SW480 (cell line): ENCODE results near the gene MSANTD2.

ENCODE experiments used
- DNase-seq: peaks from one replicate; pipeline ENCODE4 v3.0.0-alpha.2; 2016; ENCODE audit warnings: low spot score

MSANTD2 gene

GRCh38 chr11:124753205-124753604 is 47.0 kb downstream of the MSANTD2 start:
- DNase-seq, result no peak

DNA sequence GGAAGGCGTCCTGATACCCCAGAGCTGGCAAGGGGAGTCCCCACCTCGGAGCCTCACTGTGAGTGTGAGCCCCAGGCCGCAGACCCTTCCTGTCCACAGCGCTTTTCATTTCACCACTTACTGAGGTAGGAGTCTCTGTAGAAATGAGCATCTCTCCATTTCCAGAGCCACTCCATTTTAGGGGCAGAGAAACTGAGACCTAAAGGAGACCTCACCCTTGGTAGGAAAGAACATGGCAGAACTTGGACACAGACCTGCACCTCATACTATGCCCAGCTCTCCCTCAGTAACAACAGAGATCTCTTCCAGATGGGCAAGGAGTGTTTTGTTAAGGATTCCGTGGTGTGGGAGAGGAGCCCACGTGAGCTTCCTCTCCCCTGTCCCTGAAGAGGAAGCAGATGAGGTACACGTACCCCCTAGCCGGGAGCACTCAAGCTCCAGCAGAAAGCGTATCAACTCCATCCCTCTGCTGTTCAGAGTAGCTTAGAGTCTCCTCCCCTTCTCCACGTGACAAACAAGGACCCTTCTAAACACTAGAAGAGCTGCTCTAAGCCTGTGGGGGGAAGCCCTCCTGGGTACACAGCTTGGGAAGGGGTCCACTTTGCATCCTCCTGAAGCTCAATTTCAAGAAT is 47.6 kb downstream of the MSANTD2 start:
- no peak for DNase-seq

GRCh38 chr11:124751741-124752470 is 48.3 kb downstream of the MSANTD2 start, which contains the start of gene VSIG2:
Gene VSIG2 (minus strand): TSS chr11:124752255. CDS start chr11:124752137, 118 bp downstream.
- no peak for DNase-seq

DNA sequence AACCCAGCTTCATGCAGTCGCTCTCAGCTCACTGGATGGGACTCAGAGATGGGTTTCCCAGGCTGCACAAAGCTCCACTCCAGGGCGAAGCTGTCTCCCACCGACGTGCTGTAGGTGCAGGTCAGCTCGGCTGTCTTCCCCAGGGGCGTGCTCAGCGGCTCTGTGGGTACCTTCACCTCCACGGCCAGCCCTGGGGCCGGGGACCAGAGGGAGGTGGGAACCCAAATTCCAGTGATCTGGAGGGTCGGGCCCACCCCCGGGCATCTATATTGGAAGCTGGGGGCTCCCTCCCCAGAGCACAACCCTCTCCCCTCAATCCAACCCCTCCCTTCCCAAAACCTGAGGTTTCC is 48.8 kb downstream of the MSANTD2 start:
- DNase-seq, result no peak

GRCh38 chr11:124749912-124750311 is 50.3 kb downstream of the MSANTD2 start:
- no peak for DNase-seq

DNA sequence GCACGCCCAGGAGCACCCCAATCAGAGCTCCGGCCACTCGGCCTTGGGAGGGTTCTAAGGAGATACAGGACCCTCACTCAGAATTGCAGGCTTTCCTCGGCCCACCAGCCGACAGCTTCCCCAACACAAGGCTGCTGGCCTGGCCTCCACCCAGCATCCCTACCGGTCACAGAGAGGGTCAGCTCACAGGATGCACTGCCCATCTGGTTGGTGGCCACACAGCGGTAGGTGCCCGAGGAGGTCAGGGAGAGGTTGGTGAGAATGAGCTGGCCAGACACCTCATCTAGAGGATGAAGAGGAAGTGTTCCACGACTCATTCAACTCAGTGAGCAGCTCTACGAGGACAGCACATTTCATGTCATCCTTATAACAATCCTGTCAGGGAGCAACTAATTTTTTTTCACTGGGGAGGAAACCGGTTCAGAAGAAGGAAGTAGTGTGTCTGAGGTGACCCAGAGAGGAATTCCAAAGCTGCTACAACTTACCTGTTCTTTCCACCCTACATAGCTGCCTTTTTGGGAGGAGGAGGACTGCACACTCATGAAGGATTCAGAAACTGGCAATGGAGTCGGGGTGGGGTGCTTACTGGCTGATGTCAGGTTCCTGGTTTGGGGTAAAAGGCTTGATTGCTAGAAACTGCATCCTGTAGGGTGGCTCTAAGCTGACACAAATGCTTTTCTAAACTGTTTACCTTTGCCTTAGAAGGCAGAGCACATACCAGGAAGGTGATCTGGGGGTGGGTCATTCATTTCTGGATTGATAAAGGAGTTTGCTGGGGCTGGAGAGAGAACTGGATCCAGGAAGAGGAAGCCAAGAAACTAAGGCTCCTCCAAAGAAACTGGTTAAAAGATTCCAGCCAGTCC is 51.5 kb downstream of the MSANTD2 start:
- DNase-seq, result no peak

DNA sequence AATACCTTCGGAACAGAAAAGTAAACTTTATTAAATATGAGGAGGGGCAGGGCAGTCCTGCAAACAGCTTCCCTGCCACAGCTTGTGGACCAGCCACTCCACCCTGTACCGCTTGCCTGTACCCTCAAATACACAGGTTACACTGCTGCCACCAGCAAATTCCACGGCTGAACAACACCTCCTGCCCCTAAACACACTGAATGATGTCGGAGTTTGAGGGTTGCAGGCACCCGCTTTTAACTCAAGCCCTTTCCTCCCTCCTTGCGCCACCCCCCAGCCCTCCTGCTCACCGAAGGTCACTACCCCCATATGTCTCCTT is 52.1 kb downstream of the MSANTD2 start:
- DNase-seq, result no peak

- no peak for DNase-seq
These were observed 52.7 kb downstream of the MSANTD2 start for GRCh38 chr11:124747406-124748099.

GRCh38 chr11:124746621-124747243 is 53.5 kb downstream of the MSANTD2 start:
- DNase-seq, result peak; percentile 89

- no peak for DNase-seq
These were observed 54.2 kb downstream of the MSANTD2 start for GRCh38 chr11:124745835-124746620.

DNA sequence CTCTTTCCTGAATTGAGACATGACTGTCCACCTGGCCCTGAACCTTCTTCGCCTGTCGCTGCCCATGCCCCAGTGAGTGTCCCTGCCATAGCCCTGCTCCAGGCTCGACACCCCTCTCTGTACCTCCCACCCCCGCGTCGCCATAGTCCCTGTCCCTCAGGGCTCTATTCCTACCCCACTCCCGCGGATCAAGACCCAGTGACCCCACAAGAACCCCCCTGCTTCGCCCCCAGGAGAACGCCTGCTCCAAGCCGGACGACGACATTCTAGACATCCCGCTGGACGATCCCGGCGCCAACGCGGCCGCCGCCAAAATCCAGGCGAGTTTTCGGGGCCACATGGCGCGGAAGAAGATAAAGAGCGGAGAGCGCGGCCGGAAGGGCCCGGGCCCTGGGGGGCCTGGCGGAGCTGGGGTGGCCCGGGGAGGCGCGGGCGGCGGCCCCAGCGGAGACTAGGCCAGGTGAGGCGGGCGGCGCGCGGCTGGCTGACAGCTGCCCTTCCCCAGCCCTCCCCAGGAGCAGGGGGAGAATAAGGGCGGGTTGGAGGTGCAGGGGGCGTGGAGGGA is 54.9 kb downstream of the MSANTD2 start:
- no peak for DNase-seq

DNA sequence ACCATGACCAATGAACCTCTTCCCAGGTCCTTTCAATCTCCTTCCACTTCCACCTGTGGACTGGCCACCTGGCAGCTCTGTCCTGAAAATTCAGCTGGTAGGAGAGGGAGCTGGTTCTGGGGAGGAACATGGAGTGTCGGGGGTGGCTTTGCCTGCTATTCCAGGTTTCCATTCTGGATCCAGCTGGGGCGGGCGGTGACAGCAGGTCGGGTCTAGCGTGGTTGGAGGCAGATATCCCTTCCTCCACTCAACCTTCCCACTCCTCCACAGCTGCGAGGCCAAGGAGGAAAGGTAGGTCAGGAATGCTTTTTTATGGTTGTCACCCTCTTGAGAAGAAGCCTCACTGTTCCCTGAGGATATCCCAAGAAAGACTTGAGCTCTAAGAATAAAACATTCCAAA is 57.2 kb downstream of the MSANTD2 start:
- no peak for DNase-seq

DNA sequence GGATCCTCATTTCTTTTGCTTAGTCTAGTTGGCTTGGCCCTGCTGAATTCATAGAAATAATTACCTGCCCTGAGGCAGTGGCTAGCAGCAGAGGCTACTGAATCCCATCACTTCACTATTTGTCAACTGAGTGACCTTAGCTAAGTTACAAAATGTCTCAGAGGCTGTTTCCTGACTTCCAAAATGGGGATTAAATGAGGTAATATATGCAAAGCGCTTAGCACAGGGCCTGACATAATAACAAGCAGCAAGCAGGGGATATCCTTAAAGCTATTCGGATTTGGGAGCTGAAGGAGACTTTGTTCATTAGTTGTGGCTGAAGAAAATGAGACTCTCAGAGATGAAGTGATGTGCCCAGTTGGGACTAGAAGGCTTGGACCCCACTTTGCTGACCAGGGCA is 57.7 kb downstream of the MSANTD2 start:
- DNase-seq, result no peak

GRCh38 chr11:124740277-124740882 is 59.8 kb downstream of the MSANTD2 start:
- DNase-seq, result peak; percentile 41

DNA sequence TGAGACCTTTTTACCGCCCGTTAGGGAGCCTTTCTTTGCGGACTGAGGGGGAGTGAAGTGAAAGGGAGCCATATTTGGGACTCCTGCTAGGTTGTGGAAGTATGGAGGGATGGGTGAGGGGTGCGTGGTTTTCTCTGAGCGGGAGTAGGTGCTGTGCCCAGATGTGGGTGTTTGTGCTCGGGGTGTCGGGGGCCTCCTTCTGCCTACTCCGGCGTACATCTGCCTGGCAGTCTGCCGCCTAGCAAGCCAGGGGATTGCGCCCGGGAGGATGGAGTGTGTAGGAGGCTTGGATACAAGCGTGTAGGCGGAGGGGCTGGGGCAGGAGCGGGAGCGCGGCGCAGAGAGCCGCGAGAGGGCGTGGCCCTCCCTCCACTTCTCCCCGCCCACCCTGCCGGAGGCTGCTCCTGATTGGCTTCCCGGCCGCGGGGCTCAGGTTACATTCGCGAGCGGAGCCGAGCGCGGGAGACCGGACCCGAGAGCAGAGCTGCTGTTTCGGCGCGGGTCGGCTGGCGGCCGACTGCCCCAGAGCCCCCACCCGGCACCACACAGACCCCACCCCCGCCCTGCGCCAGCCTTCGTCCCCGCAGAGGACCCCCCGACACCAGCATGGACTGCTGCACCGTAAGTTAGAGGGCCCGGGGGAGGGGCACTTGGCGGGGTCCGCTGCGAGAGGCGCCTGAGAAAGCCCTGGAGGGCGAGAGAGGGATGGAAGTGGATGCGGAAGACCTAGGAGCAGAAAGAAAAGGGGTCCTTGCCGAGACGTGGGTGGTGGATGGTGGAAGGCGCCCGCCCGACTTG is 60.5 kb downstream of the MSANTD2 start, which contains the start of gene NRGN:
NRGN (plus strand) TSS at position 464 of the 798 bp plus-strand sequence; CDS start at position 607, 143 bp downstream.
- DNase-seq, result peak; percentile 84

DNA sequence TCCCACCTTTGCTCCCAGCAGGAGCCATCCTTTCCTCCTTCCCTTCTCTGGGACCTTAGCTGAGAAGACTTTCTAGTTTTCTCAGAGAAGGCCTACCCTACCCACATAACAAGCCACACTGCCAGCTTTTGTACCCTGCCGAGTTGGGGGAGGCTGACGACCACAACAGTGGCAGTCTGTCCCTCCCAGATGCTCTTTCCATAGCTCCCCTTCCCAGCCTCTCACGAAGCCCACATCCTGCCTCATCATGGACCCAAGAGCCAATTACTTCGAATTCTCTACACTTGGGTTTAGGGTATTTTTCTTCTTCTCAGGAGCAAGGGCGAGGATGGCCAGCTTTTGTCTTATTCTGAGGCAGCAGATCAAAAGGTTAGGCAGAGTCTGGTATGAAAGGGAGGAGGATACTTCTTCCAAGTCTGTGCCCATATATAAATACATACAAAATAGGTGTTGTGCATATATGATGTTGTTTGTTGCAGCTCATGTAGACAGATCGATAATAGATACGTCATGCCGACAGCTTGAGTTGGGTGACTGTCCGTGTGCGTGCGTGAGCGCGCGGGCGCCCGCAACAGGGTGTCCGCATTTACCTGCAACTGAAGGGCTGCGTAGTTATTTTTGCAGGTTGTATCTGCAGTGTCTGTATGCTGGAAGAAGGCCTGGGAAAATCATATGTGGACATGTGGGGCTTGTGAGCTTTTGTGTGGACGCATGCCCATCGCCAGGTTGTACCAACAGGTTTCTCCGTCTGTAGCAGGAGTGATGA is 61.3 kb downstream of the MSANTD2 start:
- no peak for DNase-seq

DNA sequence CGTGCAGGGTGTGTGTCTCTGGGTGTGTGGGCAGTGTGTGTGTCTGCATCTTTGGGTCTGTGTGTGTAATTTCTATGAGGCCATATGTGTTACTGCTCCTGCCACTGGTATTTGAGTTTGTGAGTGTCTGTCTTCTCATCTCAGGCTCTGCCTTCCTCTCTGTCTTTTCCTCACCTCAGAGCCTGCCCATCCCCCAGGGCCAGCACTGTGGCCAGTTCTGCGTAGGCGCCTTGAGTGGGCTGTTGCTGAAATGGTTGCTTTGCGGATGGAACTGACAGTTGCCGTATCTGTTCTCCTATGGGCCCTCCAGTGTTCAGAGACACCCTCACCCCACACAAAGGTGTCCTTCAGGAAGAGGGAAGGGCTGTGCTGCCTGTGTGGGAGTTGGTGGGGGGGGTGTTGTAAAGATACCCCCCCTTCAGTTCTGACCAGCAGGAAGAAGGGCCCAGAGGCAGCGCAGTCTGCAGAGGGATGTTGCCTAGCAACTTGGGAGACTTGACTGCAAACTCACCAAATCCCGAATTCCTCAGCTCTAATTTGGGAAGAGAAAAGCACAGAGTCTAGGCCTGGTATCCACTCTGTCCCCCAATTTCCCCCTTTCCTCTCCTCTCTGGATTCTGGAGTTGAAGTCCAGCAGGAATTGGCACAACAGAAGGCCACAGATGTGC is 62.4 kb downstream of the MSANTD2 start:
- DNase-seq, result no peak

DNA sequence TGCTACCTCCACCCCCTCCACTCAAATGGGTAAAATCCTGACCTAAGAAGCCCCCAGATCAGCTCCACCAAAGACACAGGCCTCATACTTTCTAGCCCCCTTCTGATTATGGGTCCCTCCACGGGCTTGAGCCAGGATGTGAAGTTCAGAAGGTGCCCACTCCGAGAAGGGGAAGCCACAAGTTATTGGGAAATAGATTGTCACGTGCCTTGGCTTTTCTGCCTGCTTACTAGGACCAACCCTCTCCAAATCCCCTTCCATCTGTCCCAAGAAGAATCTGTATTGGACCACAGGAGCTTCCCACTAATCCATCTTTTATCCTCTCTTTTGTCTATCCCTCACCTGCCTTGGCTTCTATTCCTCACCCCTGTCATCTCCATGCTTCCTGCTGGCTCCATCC is 63.5 kb downstream of the MSANTD2 start:
- no peak for DNase-seq
